HG03066 (cell line): ENCODE measurements around the gene RAB30.

ENCODE experiments used
- ATAC-seq: cut with Tn5 transposase; IDR thresholded peaks from one replicate; pipeline ENCODE4 v1.9.1; 2021; ENCODE audit warnings: low read depth; ENCODE audit not compliant: unreplicated experiment

Gene RAB30

DNA sequence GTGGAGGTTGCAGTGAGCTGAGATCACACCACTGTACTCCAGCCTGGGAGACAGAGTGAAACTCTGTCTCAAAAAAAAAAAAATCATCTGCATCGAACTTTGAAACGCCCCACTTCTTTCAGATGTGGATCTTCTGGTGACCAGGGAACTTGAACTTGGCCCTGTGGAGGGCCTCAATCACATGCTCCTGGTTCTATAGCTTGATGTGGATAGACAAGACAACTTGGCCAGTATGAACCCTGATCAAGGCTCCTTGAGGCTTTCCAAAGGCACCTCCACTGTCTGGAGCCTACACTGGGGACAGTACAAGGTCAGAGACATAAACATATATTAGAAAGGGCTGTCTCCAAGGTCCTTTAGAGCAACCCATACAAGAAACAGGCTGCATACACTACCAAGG lies 30.6 kb downstream of the RAB30 start:
- no peak for ATAC-seq

DNA sequence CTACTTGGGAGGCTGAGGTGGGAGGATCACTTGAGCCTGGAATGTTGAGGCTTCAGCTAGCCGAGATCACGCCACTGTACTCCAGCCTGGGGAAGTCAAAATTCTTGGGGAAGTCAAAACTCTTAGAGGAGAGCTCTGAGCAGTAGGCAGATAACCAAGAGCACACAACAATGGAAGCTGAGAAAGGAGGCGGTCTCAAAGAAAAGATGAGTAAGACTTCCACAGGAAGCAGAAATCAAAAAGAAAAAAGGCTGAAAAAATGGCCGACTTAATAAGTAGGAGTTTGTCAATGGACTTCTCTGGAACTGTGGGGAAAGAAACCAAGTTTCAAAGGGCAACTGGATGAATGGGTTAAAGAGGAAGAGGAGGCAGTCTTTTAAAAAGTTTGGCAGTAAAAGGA lies 32.1 kb downstream of the RAB30 start:
- no peak for ATAC-seq

DNA sequence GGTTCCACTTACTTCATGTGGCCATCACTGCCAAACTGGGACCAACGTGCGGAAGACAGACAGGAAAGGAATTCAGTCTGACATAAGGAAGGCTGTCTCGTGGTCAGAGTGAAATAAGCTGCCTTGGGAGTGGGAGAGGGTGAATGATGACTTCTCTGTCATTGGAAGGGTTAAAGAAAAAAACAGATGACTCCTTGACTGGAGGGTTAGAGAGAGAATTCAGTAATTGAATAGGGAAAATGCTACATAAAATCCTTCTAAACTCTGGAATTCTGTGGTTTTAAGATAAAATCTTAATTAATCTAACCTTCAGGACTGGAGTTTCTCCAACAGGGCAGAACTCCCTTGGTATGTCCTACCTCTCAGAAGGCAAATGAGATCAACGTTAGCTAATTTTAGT lies 33.8 kb downstream of the RAB30 start:
- no peak for ATAC-seq

DNA sequence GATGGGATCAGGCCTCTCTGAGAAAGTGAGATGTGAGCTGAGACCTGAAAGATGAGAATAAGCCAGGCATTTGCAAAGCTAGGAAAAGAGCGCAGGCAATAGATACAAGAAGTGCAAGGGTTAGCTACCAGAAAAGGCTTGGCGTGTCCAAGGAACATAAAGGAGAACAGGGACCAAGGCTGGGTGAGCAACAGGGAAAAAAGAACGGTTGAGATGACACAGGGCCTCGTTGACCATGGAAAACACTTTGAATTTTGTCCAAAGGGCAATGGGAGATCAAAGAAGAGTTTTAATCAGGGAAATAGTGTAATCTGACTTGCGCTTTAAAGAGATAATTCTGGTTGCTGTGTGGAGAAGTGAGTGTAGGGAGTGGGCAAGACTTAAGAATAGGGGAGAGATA lies 35.0 kb downstream of the RAB30 start:
- no peak for ATAC-seq

DNA sequence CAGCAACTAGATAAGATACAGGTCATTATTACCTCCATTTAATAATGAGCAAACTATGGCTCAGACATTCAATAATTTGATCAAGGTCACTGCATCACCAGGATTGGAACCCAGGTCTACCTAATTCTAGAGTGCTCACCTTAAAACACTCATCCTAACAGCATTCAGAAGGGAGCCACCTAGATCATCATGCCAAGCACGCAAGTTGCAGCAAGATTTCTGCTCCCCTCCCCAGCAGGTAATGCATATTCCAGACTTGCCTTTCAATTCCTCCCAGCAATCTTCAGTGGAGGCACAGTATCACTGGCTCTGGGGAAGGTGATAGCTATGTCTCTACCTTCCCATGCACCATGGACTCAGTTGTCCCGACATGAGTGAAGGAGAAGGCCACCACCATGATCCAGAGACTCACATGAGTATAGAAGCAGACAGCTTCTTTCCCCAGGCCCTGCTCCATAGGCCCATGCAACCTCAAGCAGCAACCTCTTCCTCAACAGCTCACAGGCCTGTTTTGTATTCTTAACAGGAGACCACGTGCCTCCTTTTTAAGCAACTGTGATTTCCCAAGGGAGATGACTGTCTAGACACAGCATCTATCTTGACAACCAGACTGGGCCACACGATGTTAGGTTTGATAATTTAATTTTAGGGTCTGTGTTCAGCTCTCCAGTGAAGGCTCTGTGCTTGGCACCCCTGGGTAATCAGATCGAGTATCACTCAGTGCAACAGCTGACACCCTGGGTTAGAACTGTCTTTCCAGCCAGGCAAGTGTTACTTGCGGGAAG lies 36.4 kb downstream of the RAB30 start:
- peak; percentile 47 for ATAC-seq

DNA sequence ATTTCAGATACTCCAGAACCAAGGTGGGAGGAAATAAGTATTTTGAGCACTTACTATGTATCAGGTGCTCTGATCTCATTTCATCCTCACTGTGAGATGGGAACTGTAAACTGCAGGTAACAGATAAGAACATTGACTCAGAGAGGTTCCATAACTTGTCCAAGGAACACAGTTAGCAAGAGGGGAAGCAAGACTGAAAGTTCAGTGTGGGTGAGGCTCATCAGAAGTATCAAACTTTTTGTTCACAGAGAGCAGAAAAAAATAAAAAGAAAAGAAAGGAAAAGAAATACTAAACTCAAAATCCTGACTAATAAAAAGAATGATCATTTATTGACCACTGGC lies 37.1 kb downstream of the RAB30 start:
- peak; percentile 33 for ATAC-seq

DNA sequence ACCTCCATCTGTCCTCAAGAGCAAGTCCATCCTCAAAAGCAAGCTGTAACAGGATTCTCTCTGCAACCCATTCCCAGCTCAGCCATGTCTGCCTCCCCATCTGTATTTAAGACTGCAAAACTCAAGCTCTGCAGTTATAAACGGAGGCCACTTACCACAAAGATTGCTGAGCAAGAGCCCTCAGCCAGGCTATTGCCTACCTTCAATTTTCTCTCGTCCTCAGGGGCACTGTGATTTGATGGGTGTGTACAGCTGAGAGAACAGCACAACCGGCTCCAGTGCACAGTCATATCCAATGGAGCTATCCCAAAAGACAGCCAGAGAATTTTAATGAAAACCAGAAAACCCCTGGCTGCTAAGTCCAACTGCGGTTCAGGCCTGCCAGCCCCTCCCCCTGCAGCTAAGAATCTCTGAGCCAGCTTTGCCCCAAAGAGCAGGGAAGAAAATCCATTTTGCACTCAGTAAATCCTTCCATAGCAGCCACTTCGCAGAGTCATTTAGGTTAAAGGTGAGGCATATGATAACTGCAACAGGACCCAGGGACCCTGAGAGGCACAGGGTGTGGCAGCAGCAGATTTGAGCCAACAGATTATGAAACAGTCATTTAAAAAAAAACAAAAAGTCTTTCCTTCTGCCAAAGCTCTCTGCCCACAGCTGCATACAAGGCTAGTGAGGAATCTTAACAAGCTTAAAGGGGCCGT lies 37.6 kb downstream of the RAB30 start:
- peak; percentile 48 for ATAC-seq

- ATAC-seq = no peak
Measured at GRCh38 chr11:83033371-83033770, 38.3 kb downstream of the RAB30 start.

GRCh38 chr11:83031127-83031526 lies 40.6 kb downstream of the RAB30 start:
- no peak for ATAC-seq

GRCh38 chr11:83027794-83028193 lies 43.9 kb downstream of the RAB30 start:
- ATAC-seq = no peak

DNA sequence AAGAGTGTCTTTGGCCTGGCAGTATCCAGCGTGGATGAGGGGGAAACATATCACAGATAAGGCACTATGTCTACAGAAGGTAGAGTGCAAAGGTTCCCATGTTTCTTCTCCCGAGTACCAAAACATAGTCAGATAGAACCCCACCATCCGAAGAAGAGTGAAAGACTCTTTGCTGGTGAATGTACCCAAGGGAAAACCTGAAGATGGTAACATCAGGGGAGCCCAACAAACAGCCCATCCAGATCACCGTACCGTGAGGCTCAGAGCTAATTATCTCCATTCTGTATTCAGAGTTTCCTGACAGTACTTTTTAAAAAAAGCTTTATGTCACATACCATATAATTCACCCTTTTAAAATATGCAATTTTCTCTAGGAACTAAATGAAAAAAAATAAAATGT lies 44.4 kb downstream of the RAB30 start:
- no peak for ATAC-seq

GRCh38 chr11:83026229-83026628 lies 45.5 kb downstream of the RAB30 start:
- ATAC-seq = no peak

GRCh38 chr11:83025267-83025704 lies 46.4 kb downstream of the RAB30 start:
- no peak for ATAC-seq

- ATAC-seq = no peak
Measured at GRCh38 chr11:83024270-83024854, 47.3 kb downstream of the RAB30 start.

GRCh38 chr11:83023410-83023809 lies 48.3 kb downstream of the RAB30 start:
- no peak for ATAC-seq

DNA sequence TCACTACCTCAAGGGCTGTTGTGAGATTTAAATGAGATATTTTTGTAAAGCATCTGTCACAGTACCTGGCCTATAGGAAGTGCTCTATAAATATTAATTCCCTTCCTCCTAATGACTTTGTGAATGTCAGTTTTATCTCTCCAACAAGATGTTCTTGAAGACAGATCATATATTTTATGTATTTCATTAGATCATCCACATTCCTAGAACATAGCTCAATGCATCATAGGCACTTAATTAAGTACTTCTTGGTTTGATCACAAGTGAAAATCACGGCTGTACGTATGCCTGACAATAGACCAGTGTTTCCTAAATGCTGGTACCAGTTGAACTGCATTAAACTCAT lies 49.9 kb downstream of the RAB30 start:
- ATAC-seq = no peak

GRCh38 chr11:83020942-83021779 lies 50.5 kb downstream of the RAB30 start:
- ATAC-seq = no peak

DNA sequence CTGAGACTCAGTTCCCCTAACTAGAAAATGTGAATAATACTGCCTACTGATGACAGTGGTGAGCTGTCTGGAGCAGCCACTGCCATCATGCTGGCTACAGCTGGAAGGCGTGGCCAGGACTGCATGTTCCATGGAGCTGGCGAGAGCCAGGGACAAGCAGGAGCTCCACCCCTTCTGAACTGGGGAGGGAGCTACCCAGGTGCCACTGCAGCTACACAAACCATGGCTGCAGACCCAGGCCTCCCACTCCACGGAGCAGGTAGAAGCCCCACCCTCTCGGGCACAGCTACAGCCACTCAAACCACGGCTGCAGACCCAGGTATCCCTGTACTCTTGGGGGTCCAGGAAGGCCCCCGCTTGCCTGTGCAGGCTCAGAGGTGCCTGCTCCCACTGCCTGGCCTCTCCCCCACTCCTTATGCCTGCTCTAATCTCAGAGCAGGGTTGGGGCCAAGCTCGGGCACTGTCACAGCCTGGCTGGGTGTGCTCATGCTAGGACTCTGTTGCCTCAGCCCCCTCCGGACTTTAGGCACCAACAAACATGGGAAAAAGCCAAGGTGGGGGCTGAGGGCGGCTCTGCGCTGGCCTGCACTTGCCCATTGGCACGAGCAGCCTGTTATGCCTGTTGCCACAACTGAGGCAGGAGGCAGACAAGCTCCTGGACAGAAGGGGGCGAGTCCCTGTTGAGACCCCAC lies 51.7 kb downstream of the RAB30 start:
- no peak for ATAC-seq

GRCh38 chr11:83014951-83015350 lies 56.7 kb downstream of the RAB30 start:
- ATAC-seq = no peak
